HepG2 (cell line): Measurements from ENCODE around the gene ADGRL1. TPM values are rescaled to one million over a fixed set of nuclear protein-coding genes. Genes with fewer than 3 reads are reported as not detected.

ENCODE experiments used
- CC2D1A ChIP-seq: sonication (generic); formaldehyde crosslinking; IDR thresholded peaks from 2 replicates; pipeline ENCODE4 v1.8.1; 2023; ENCODE audit warnings: mild to moderate bottlenecking, missing genetic modification reagents
- ERF ChIP-seq: IDR thresholded peaks from 2 replicates; pipeline ENCODE4 v1.6.1; 2018; ENCODE audit warnings: missing biosample characterization, missing genetic modification reagents
- FOXA1 ChIP-seq, 2 experiments: fragments of 450-650 bp in 1 of 2; sonication (generic) in 1 of 2; formaldehyde crosslinking in 1 of 2; IDR thresholded peaks; 2 replicates each; pipeline versions ENCODE4 v1.4.0 to v1.6.1; 2016 to 2020; ENCODE audit warnings: missing genetic modification reagents in 1 of 2
- HOXA3 ChIP-seq: sonication (generic); formaldehyde crosslinking; IDR thresholded peaks from 2 replicates; pipeline ENCODE4 v1.5.0; 2020; ENCODE audit warnings: missing genetic modification reagents
- ISL2 ChIP-seq: sonication (generic); formaldehyde crosslinking; IDR thresholded peaks from 2 replicates; pipeline ENCODE4 v1.5.0; 2020; ENCODE audit warnings: missing genetic modification reagents
- KAT8 ChIP-seq: IDR thresholded peaks from 2 replicates; pipeline ENCODE4 v1.6.1; 2016; ENCODE audit warnings: missing genetic modification reagents, missing compliant biosample characterization
- KLF16 ChIP-seq, 2 experiments: sonication (generic) in 1 of 2; formaldehyde crosslinking in 1 of 2; IDR thresholded peaks; 2 replicates each; pipeline versions ENCODE4 v1.6.1 to v1.8.0; 2016 to 2023; ENCODE audit warnings: missing genetic modification reagents in 2 of 2, missing compliant biosample characterization in 1 of 2
- MAFG ChIP-seq: sonication (generic); formaldehyde crosslinking; IDR thresholded peaks from 2 replicates; pipeline ENCODE4 v1.5.1; 2020; ENCODE audit warnings: mild to moderate bottlenecking, missing genetic modification reagents
- RXRB ChIP-seq: IDR thresholded peaks from 2 replicates; pipeline ENCODE4 v1.6.1; 2016; ENCODE audit warnings: borderline replicate concordance, missing genetic modification reagents, missing compliant biosample characterization
- SOX6 ChIP-seq, 2 experiments: fragments of 450-650 bp in 1 of 2; sonication (generic) in 1 of 2; formaldehyde crosslinking in 1 of 2; IDR thresholded peaks; 2 replicates each; pipeline versions ENCODE4 v1.4.0 to v1.6.1; 2017 to 2020; ENCODE audit warnings: antibody characterized with exemption in 1 of 2, mild to moderate bottlenecking in 1 of 2, missing genetic modification reagents in 1 of 2
- SRY ChIP-seq: sonication (generic); formaldehyde crosslinking; IDR thresholded peaks from 2 replicates; pipeline ENCODE4 v1.8.0; 2022; ENCODE audit warnings: mild to moderate bottlenecking, missing genetic modification reagents
- ZNF121 ChIP-seq: sonication (generic); formaldehyde crosslinking; IDR thresholded peaks from 2 replicates; pipeline ENCODE4 v1.5.0; 2020; ENCODE audit warnings: mild to moderate bottlenecking, missing genetic modification reagents
- ZNF207 ChIP-seq: fragments of 450-650 bp; IDR thresholded peaks from 2 replicates; pipeline ENCODE4 v1.6.1; 2016; ENCODE audit warnings: antibody characterized with exemption, borderline replicate concordance
- ZNF605 ChIP-seq: sonication (generic); formaldehyde crosslinking; IDR thresholded peaks from 2 replicates; pipeline ENCODE4 v1.8.0; 2022; ENCODE audit warnings: mild to moderate bottlenecking, missing genetic modification reagents
- ZNF616 ChIP-seq: sonication (generic); formaldehyde crosslinking; IDR thresholded peaks from 2 replicates; pipeline ENCODE4 v1.5.0; 2020; ENCODE audit warnings: low read depth, mild to moderate bottlenecking, missing genetic modification reagents
- polyA plus RNA-seq, 8 experiments: library from polyadenylated mRNA; depleted of rRNA in 3 of 8; stranded (reverse) in 7 of 8; unstranded in 1 of 8; fragments of >200 nt; fragmentation: Illumina TruSeq in 4 of 8; extraction: Trizol in 4 of 8; gene quantifications; 2 replicates each; pipeline versions ENCODE4 v1.2.1 to v1.2.3, GENCODE V29; 2011 to 2016; ENCODE audit warnings: low read depth in 4 of 8, missing spikeins in 1 of 8, mixed read lengths in 1 of 8; ENCODE audit not compliant: insufficient read depth in 1 of 8
- total RNA-seq, 5 experiments: library from RNA; depleted of rRNA; stranded (reverse); fragments of >200 nt; fragmentation: Illumina TruSeq; extraction: Trizol; gene quantifications; 2 replicates each; pipeline ENCODE4 v1.2.3, GENCODE V29; 2016; ENCODE audit warnings: low read depth in 1 of 5
- TF ChIP-seq, protein P1 (sequence below), 2 experiments: sonication (generic) in 1 of 2; formaldehyde crosslinking in 1 of 2; IDR thresholded peaks; 2 replicates each; pipeline versions ENCODE4 v1.4.0 to v1.6.1; 2018 to 2020; ENCODE audit warnings: missing genetic modification reagents in 2 of 2, borderline replicate concordance in 1 of 2, low read depth in 1 of 2, mild to moderate bottlenecking in 1 of 2, missing biosample characterization in 1 of 2
- TF ChIP-seq, protein P2 (sequence below): sonication (generic); formaldehyde crosslinking; IDR thresholded peaks from 2 replicates; pipeline ENCODE4 v1.9.0; 2022; ENCODE audit warnings: missing genetic modification reagents, mild to moderate bottlenecking, borderline replicate concordance
- TF ChIP-seq, protein P3 (sequence below): sonication (generic); formaldehyde crosslinking; IDR thresholded peaks from one replicate; pipeline ENCODE4 v1.5.1; 2020; ENCODE audit warnings: mild to moderate bottlenecking, missing genetic modification reagents; ENCODE audit errors: not compliant biosample characterization

Gene ADGRL1
- total and polyA plus RNA-seq, 2 of the 13 experiments (the other 11 are each of a cell fraction or from before 2014, with no cell fraction given), result 0.49 to 1.7 TPM

DNA sequence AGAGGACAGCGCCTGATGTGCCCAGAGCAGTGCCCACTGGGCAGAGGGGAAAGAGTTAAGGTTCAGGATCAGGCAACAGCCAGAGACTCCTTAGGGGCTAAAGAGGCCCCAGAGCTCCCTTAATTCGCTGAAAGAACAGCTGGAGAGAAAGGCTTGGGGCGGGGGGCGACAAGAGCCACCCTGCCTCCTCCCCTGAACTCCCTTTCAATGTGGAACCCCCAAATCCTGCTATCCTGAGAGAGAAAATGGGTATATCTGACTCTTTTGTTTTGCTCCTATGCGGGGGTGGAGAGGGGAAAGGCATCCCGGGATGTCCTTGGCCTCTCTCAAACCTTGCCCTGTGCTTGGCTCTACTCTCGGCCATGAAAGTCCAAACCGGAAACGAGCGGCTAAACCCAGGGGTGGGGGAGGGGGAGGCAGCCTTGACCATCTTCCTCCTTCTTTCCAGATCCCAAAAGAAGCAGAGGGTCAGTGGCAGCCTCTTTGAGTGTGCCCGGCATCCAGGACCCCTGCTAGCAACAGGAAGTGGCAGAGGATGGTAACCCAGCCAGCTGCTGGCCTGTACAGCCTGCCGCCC is 93.1 kb downstream of the ADGRL1 start (continued):
- no peak for TF ChIP-seq SOX6 (IDR thresholded peaks at IDR 0.05)
- peak; percentile 15; the same call in 1 of the 2 replicates for TF ChIP-seq SOX6 (CRISPR knock-in tag; IDR thresholded peaks at IDR 0.05)
- TF ChIP-seq ERF, result no peak
- TF ChIP-seq, protein P1, sequence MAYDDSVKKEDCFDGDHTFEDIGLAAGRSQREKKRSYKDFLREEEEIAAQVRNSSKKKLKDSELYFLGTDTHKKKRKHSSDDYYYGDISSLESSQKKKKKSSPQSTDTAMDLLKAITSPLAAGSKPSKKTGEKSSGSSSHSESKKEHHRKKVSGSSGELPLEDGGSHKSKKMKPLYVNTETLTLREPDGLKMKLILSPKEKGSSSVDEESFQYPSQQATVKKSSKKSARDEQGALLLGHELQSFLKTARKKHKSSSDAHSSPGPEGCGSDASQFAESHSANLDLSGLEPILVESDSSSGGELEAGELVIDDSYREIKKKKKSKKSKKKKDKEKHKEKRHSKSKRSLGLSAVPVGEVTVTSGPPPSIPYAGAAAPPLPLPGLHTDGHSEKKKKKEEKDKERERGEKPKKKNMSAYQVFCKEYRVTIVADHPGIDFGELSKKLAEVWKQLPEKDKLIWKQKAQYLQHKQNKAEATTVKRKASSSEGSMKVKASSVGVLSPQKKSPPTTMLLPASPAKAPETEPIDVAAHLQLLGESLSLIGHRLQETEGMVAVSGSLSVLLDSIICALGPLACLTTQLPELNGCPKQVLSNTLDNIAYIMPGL (CRISPR knock-in tag; IDR thresholded peaks at IDR 0.05; ENCODE audit: borderline replicate concordance in 1 of 2, low read depth in 1 of 2), result 0 out of 4 replicates have a peak, but pooled peaks of 1 of the 2 experiments have one; percentile 32
- TF ChIP-seq FOXA1 (IDR thresholded peaks at IDR 0.05), result no peak
- TF ChIP-seq FOXA1 (CRISPR knock-in tag; IDR thresholded peaks at IDR 0.05), result no peak
- TF ChIP-seq KLF16 (CRISPR knock-in tag; IDR thresholded peaks at IDR 0.05), result no peak
- no peak for TF ChIP-seq ZNF121 (CRISPR knock-in tag)
- TF ChIP-seq MAFG (CRISPR knock-in tag), result no peak
- 0 out of 2 replicates have a peak, but pooled peaks have one; percentile 30 for TF ChIP-seq KAT8
- TF ChIP-seq, protein P2, sequence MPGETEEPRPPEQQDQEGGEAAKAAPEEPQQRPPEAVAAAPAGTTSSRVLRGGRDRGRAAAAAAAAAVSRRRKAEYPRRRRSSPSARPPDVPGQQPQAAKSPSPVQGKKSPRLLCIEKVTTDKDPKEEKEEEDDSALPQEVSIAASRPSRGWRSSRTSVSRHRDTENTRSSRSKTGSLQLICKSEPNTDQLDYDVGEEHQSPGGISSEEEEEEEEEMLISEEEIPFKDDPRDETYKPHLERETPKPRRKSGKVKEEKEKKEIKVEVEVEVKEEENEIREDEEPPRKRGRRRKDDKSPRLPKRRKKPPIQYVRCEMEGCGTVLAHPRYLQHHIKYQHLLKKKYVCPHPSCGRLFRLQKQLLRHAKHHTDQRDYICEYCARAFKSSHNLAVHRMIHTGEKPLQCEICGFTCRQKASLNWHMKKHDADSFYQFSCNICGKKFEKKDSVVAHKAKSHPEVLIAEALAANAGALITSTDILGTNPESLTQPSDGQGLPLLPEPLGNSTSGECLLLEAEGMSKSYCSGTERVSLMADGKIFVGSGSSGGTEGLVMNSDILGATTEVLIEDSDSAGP (CRISPR knock-in tag), result peak; percentile 35; the same call in 1 of the 2 replicates
- TF ChIP-seq, protein P3, sequence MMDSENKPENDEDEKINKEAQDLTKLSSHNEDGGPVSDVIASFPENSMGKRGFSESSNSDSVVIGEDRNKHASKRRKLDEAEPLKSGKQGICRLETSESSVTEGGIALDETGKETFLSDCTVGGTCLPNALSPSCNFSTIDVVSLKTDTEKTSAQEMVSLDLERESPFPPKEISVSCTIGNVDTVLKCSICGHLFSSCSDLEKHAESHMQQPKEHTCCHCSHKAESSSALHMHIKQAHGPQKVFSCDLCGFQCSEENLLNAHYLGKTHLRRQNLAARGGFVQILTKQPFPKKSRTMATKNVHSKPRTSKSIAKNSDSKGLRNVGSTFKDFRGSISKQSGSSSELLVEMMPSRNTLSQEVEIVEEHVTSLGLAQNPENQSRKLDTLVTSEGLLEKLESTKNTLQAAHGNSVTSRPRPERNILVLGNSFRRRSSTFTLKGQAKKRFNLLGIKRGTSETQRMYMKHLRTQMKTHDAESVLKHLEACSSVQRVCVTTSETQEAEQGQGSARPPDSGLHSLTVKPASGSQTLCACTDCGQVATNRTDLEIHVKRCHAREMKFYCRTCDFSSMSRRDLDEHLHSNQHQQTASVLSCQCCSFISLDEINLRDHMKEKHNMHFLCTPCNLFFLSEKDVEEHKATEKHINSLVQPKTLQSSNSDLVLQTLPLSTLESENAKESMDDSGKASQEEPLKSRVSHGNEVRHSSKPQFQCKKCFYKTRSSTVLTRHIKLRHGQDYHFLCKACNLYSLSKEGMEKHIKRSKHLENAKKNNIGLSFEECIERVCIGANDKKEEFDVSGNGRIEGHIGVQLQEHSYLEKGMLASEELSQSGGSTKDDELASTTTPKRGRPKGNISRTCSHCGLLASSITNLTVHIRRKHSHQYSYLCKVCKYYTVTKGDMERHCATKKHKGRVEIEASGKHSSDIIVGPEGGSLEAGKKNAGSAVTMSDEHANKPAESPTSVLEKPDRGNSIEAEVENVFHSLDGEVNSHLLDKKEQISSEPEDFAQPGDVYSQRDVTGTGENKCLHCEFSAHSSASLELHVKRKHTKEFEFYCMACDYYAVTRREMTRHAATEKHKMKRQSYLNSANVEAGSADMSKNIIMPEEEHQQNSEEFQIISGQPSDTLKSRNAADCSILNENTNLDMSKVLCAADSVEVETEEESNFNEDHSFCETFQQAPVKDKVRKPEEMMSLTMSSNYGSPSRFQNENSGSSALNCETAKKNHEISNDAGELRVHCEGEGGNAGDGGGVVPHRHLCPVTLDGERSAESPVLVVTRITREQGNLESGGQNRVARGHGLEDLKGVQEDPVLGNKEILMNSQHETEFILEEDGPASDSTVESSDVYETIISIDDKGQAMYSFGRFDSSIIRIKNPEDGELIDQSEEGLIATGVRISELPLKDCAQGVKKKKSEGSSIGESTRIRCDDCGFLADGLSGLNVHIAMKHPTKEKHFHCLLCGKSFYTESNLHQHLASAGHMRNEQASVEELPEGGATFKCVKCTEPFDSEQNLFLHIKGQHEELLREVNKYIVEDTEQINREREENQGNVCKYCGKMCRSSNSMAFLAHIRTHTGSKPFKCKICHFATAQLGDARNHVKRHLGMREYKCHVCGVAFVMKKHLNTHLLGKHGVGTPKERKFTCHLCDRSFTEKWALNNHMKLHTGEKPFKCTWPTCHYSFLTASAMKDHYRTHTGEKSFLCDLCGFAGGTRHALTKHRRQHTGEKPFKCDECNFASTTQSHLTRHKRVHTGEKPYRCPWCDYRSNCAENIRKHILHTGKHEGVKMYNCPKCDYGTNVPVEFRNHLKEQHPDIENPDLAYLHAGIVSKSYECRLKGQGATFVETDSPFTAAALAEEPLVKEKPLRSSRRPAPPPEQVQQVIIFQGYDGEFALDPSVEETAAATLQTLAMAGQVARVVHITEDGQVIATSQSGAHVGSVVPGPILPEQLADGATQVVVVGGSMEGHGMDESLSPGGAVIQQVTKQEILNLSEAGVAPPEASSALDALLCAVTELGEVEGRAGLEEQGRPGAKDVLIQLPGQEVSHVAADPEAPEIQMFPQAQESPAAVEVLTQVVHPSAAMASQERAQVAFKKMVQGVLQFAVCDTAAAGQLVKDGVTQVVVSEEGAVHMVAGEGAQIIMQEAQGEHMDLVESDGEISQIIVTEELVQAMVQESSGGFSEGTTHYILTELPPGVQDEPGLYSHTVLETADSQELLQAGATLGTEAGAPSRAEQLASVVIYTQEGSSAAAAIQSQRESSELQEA (CRISPR knock-in tag), result no peak
- TF ChIP-seq SRY, result no peak
- peak; percentile 35; the same call in 1 of the 2 replicates for TF ChIP-seq ZNF605 (CRISPR knock-in tag)
- no peak for TF ChIP-seq CC2D1A (CRISPR knock-in tag)
- no peak for TF ChIP-seq ISL2 (CRISPR knock-in tag)
- TF ChIP-seq HOXA3, result peak; percentile 54; the same call in 1 of the 2 replicates
- TF ChIP-seq ZNF616, result no peak
- peak; percentile 60; the same call in 1 of the 2 replicates for TF ChIP-seq RXRB (CRISPR knock-in tag)
- no peak for TF ChIP-seq ZNF207
